IMR-90 (cell line): ENCODE results near the gene TUBD1. TPM values are rescaled to one million over a fixed set of nuclear protein-coding genes. Genes with fewer than 3 reads are reported as not detected.
"Not testable (repeated sequence)": the region's sequence is repeated elsewhere in the genome, so short reads cannot be mapped to it uniquely, and the experiment has no call there.

Experiments
- ATAC-seq: fragments of 200-7000 bp; cut with Tn5 transposase; 2 replicates; pipeline ENCODE4 v1.9.1; 2020; ENCODE audit warnings: low read depth, mild to moderate bottlenecking, moderate library complexity
- BruUV-seq: library from RNA; stranded (reverse); fragments of 400-500 nt; replicated peaks from 2 replicates; lab custom pipeline; 2021; lab: Mats Ljungman, UMichigan
- CTCF ChIA-PET: fragments of 300-600 bp; formaldehyde crosslinking; extraction: SDS; loops from one replicate; lab custom pipeline; 2021; ENCODE audit warnings: antibody characterized with exemption; lab: Yijun Ruan, JAX
- POLR2A ChIA-PET: fragments of 300-600 bp; sonication (Branson Sonifier 250); formaldehyde crosslinking; loops from one replicate; lab custom pipeline; 2022; ENCODE audit warnings: antibody characterized with exemption; ENCODE audit not compliant: unreplicated experiment; lab: Charles Lee
- DNase-seq: peaks from one replicate; pipeline ENCODE4 v3.0.0; 2013
- H2AFZ ChIP-seq: replicated peaks from 2 replicates; pipeline ENCODE3; 2013; ENCODE audit warnings: low read length, mild to moderate bottlenecking; ENCODE audit not compliant: poor library complexity
- H2AK5ac ChIP-seq: 2 replicates; pipeline ENCODE4 v1.6.1; 2013; ENCODE audit warnings: low read depth, low read length, inconsistent platforms
- H2AK9ac ChIP-seq: replicated peaks from 2 replicates; pipeline ENCODE3; 2013; ENCODE audit warnings: mild to moderate bottlenecking, low read depth, low read length, moderate library complexity; ENCODE audit not compliant: poor library complexity
- H2BK120ac ChIP-seq: 2 replicates; pipeline ENCODE4 v1.6.1; 2013; ENCODE audit warnings: low read depth, low read length, inconsistent platforms
- H2BK15ac ChIP-seq: 3 replicates; pipeline ENCODE4 v1.6.1; 2013; ENCODE audit warnings: low read depth, low read length, inconsistent platforms
- H2BK20ac ChIP-seq: 2 replicates; pipeline ENCODE4 v1.6.1; 2013; ENCODE audit warnings: low read depth, mild to moderate bottlenecking, inconsistent platforms, low read length, moderate library complexity
- H2BK5ac ChIP-seq: 2 replicates; pipeline ENCODE4 v1.6.1; 2013; ENCODE audit warnings: mild to moderate bottlenecking, low read depth, low read length, inconsistent platforms; ENCODE audit not compliant: poor library complexity, severe bottlenecking
- H3K14ac ChIP-seq: replicated peaks from 2 replicates; pipeline ENCODE4 v1.6.1; 2013; ENCODE audit warnings: low read depth, low read length, inconsistent platforms
- H3K18ac ChIP-seq: 2 replicates; pipeline ENCODE4 v1.6.1; 2013; ENCODE audit warnings: low read depth, low read length, control low read depth
- H3K23ac ChIP-seq: 2 replicates; pipeline ENCODE4 v1.6.1; 2013; ENCODE audit warnings: low read depth, low read length, inconsistent platforms
- H3K27ac ChIP-seq: 2 replicates; pipeline ENCODE4 v1.5.1; 2013; ENCODE audit warnings: mild to moderate bottlenecking, control low read depth, low read length; ENCODE audit not compliant: insufficient read depth
- H3K27me3 ChIP-seq: 2 replicates; pipeline ENCODE4 v1.6.1; 2013; ENCODE audit warnings: low read length; ENCODE audit not compliant: control insufficient read depth, insufficient read depth
- H3K36me3 ChIP-seq: 2 replicates; pipeline ENCODE4 v1.6.1; 2013; ENCODE audit warnings: low read length, mixed read lengths; ENCODE audit not compliant: control insufficient read depth, insufficient read depth
- H3K4ac ChIP-seq: 2 replicates; pipeline ENCODE4 v1.6.1; 2013; ENCODE audit warnings: low read depth, low read length, inconsistent platforms
- H3K4me1 ChIP-seq: 2 replicates; pipeline ENCODE4 v1.6.1; 2013; ENCODE audit warnings: low read length, mixed read lengths; ENCODE audit not compliant: control insufficient read depth, insufficient read depth
- H3K4me2 ChIP-seq: 2 replicates; pipeline ENCODE4 v1.6.1; 2013; ENCODE audit warnings: low read depth, mild to moderate bottlenecking, control low read depth, low read length, moderate library complexity
- H3K4me3 ChIP-seq: 2 replicates; pipeline ENCODE4 v1.5.1; 2013; ENCODE audit warnings: low read depth, mild to moderate bottlenecking, control low read depth, low read length, moderate library complexity; ENCODE audit not compliant: insufficient read depth
- H3K56ac ChIP-seq: 2 replicates; pipeline ENCODE4 v1.6.1; 2013; ENCODE audit warnings: low read length, inconsistent platforms; ENCODE audit not compliant: insufficient read depth; ENCODE audit errors: extremely low read depth
- H3K79me1 ChIP-seq, 2 experiments: 2 replicates each; pipeline ENCODE4 v1.6.1; 2013; ENCODE audit warnings: low read length in 2 of 2, inconsistent platforms in 1 of 2, low read depth in 1 of 2
- H3K9ac ChIP-seq: 2 replicates; pipeline ENCODE4 v1.6.1; 2013; ENCODE audit warnings: low read depth, low read length, control low read depth
- H3K9me1 ChIP-seq: 2 replicates; pipeline ENCODE4 v1.6.1; 2013; ENCODE audit warnings: low read length, inconsistent platforms; ENCODE audit not compliant: insufficient read depth
- H3K9me3 ChIP-seq: 2 replicates; pipeline ENCODE4 v1.6.1; 2013; ENCODE audit warnings: low read length; ENCODE audit not compliant: control insufficient read depth, insufficient read depth
- H4K20me1 ChIP-seq: 2 replicates; pipeline ENCODE4 v1.6.1; 2013; ENCODE audit warnings: low read length, inconsistent platforms; ENCODE audit not compliant: insufficient read depth
- H4K5ac ChIP-seq: 2 replicates; pipeline ENCODE4 v1.6.1; 2013; ENCODE audit warnings: mild to moderate bottlenecking, low read depth, low read length, control low read depth
- H4K8ac ChIP-seq, 2 experiments: 2 replicates each; pipeline ENCODE4 v1.6.1; 2013; ENCODE audit warnings: low read depth in 2 of 2, low read length in 2 of 2, control low read depth in 1 of 2, inconsistent platforms in 1 of 2
- H4K91ac ChIP-seq: 2 replicates; pipeline ENCODE4 v1.6.1; 2013; ENCODE audit warnings: low read depth, low read length, inconsistent platforms; ENCODE audit not compliant: insufficient read depth
- WGBS, 2 experiments: methylation state at CpG; one replicate each; pipeline versions ENCODE4 v1.1.5 to v1.1.7; 2013; ENCODE audit warnings: missing lambda C conversion rate in 2 of 2; ENCODE audit not compliant: insufficient read length in 1 of 2; ENCODE audit errors: extremely low coverage in 2 of 2; 5-methylcytosine and 5-hydroxymethylcytosine counted together
- dilution Hi-C: fragments of 300-500 bp; cut with HindIII; formaldehyde crosslinking; loops from one replicate; pipeline ENCODE4 v1.14.3; 2018; ENCODE audit warnings: low sequenced_read_pairs; ENCODE audit not compliant: unreplicated experiment
- in situ Hi-C: fragments of 300-500 bp; cut with MboI; formaldehyde crosslinking; loops from 3 replicates; pipeline ENCODE4 v1.14.3; 2019; ENCODE audit warnings: low sequenced_read_pairs, inconsistent platforms, mixed read lengths
- intact Hi-C: fragments of 100-400 bp; cut with micrococcal nuclease; formaldehyde crosslinking; loops from 2 replicates; pipeline ENCODE4 v1.10.0; 2022
- polyA plus RNA-seq, 3 experiments: library from polyadenylated mRNA; depleted of rRNA; stranded (reverse); fragments of >200 nt; gene quantifications; 2 replicates each; pipeline ENCODE4 v1.2.3, GENCODE V29; 2012; ENCODE audit warnings: low replicate concordance in 1 of 3
- total RNA-seq: library from RNA; depleted of rRNA; stranded (reverse); fragments of >200 nt; gene quantifications from 2 replicates; pipeline ENCODE4 v1.2.3, GENCODE V29; 2012

Gene TUBD1
- total and polyA plus RNA-seq, 2 of the 4 experiments (the other 2 are of a cell fraction), result 2.2 to 4.7 TPM

- H3K36me3 ChIP-seq, H3K9ac ChIP-seq, H3K27me3 ChIP-seq, H3K4me3 ChIP-seq, intact Hi-C loops, H3K4me2 ChIP-seq, H4K20me1 ChIP-seq, in situ Hi-C loops, H2AK9ac ChIP-seq, dilution Hi-C loops, H3K9me3 ChIP-seq, ATAC-seq, H2AFZ ChIP-seq, DNase-seq, BruUV-seq: not testable (repeated sequence)
- WGBS, 2 experiments, result 100% methylated on average over 1 of the region's 10 CpGs; no CpG with 5 or more reads in 1 of the 2 experiments
- Histone ChIP-seq H2BK5ac (peak overlapping the region; percentile 77), H2BK120ac (peak overlapping the region; percentile 74), H3K9me1 (peaks cover 16% of the 10 kb centered on the region), H3K79me1 (peaks cover 4 to 43% of the 10 kb centered on the region in 2 experiments; a peak in 3 of 4 replicates), H3K4ac (peak overlapping the region; percentile 78), H3K27ac (peak overlapping the region; percentile 67), H3K56ac (0 out of 2 replicates have a peak overlapping the region, but pooled peaks have one; percentile 17), H2AK5ac (peak overlapping the region; percentile 92), H4K91ac (peak overlapping the region; percentile 80), H4K8ac (peak overlapping the region; percentile 4 to 53; a peak in 3 of 4 replicates), H3K23ac (peak overlapping the region; percentile 10; the same call in 1 of the 2 replicates), H3K14ac (peak overlapping the region; percentile 86), H4K5ac (peak overlapping the region; percentile 45), H3K4me1 (peaks cover 14% of the 10 kb centered on the region), H3K18ac (peak overlapping the region; percentile 80), H2BK20ac (peak overlapping the region; percentile 77), H2BK15ac (peak overlapping the region; percentile 78; the same call in 2 of the 3 replicates)
- POLR2A ChIA-PET, result interaction anchor here (0.5 to 1.1 kb wide), 4 partner anchors 8 to 17 kb away, joined by 3 to 16 read pairs (median 4); no protein-coding TSS in a partner anchor
- CTCF ChIA-PET, result interaction anchor here (1.6 kb wide), 1 partner anchor 101 kb away, joined by 6 read pairs; no protein-coding TSS in a partner anchor
These were observed 38.6 kb downstream of the TUBD1 start for GRCh38 chr17:59853919-59854729.
